IMR-90 (cell line): ENCODE results near the gene TRIAP1.

Source experiments
- CTCF ChIP-seq: conservative IDR thresholded peaks from 2 replicates; pipeline ENCODE4 v1.5.1; 2012; ENCODE audit warnings: mild to moderate bottlenecking, low read depth, low read length, improper control_type of control experiment
- FOS ChIP-seq: fragments of 150-350 bp; IDR thresholded peaks from 2 replicates; pipeline ENCODE4 v1.6.1; 2016; ENCODE audit warnings: low read depth, low read length
- MAFK ChIP-seq: IDR thresholded peaks from 2 replicates; pipeline ENCODE4 v1.6.1; 2012; ENCODE audit warnings: low read depth, low read length, improper control_type of control experiment
- POLR2A ChIP-seq: IDR thresholded peaks from 2 replicates; pipeline ENCODE4 v1.6.1; 2012; ENCODE audit warnings: mild to moderate bottlenecking, low read depth, low read length
- RCOR1 ChIP-seq: IDR thresholded peaks from 2 replicates; pipeline ENCODE4 v1.6.1; 2012; ENCODE audit warnings: mild to moderate bottlenecking, low read length, improper control_type of control experiment; ENCODE audit not compliant: insufficient replicate concordance
- TF ChIP-seq, protein P1 (sequence below): fragments of 150-350 bp; IDR thresholded peaks from 2 replicates; pipeline ENCODE4 v1.6.1; 2017; ENCODE audit warnings: mild to moderate bottlenecking, antibody characterized with exemption, low read length, low read depth

DNA sequence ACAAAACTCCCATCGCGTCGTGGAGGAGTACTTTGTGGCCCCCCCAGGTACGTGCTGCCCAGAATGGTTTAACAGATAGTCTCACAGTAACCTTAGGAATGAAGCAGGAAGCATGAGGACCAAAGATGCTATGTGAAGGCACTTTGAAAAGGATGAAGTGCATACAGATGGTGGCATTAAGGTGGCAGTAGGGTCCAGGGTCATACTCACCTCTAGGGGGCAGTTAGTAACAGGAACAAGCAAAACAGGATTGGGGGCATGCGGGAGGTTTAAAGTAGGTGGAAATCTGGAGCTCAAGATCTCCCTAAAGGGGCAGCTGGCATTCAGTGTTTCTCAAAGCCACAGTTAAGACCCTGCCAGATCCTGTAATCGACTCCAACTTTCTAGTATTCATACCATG, 10.9 kb upstream of the TRIAP1 start:
- peak; percentile 15; the same call in 1 of the 2 replicates for TF ChIP-seq CTCF
- no peak for TF ChIP-seq FOS
- TF ChIP-seq, protein P1, sequence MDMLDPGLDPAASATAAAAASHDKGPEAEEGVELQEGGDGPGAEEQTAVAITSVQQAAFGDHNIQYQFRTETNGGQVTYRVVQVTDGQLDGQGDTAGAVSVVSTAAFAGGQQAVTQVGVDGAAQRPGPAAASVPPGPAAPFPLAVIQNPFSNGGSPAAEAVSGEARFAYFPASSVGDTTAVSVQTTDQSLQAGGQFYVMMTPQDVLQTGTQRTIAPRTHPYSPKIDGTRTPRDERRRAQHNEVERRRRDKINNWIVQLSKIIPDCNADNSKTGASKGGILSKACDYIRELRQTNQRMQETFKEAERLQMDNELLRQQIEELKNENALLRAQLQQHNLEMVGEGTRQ, result no peak
- TF ChIP-seq MAFK, result no peak
- no peak for TF ChIP-seq POLR2A
- TF ChIP-seq RCOR1, result no peak
